ENCODE measurements around the gene WNT3. TPM values are rescaled to one million over a fixed set of nuclear protein-coding genes. Genes with fewer than 3 reads are reported as not detected.

The WNT3 gene
- total and polyA plus RNA-seq, 4 donors: 0.19 to 4.3 (median 2.7) TPM

DNA sequence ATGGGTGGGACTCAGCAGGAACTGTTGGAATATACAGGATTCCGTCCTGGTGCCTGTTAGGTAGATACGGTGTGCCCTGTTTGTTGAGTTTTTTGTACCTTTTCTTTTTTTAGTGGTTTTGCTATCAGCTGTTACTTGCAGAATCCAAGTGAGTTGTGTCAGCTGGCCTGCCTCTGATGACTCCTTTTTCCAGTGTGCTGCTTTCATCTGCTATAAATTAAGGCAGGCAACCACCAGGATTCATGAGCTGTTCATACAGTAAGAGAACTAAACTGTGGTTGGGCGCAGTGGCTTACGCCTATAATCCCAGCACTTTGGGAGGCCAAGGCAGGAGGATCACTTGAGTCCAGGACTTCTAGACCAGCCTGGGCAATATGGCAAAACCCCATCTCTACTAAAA lies 79.9 kb downstream of the WNT3 start:
- peaks cover 0 to 3% (median 0%) of the 10 kb centered on the region in 4 donors for H3K36me3 ChIP-seq (ENCODE audit: control insufficient read depth in 4 of 4, insufficient read depth in 3 of 4, low read depth in 1 of 4, low read length in 3 of 4)
- no peak overlapping the region for H3K4me3 ChIP-seq (ENCODE audit: low read depth in 1 of 3, low read length in 3 of 3)
- no peaks in the 10 kb centered on the region for H3K4me1 ChIP-seq (ENCODE audit: control insufficient read depth in 4 of 4, insufficient read depth in 4 of 4, low read length in 3 of 4)
- no peak overlapping the region for H3K27ac ChIP-seq (ENCODE audit: low read depth in 1 of 2, low read length in 2 of 2)
- no peak overlapping the region for H3K9ac ChIP-seq (ENCODE audit: low read depth in 1 of 2, low read length in 2 of 2)
- TF ChIP-seq TAF1 (conservative IDR thresholded peaks at IDR 0.05): no peak
- no peak for TF ChIP-seq YY1 (IDR thresholded peaks at IDR 0.05)
- TF ChIP-seq, protein P1, sequence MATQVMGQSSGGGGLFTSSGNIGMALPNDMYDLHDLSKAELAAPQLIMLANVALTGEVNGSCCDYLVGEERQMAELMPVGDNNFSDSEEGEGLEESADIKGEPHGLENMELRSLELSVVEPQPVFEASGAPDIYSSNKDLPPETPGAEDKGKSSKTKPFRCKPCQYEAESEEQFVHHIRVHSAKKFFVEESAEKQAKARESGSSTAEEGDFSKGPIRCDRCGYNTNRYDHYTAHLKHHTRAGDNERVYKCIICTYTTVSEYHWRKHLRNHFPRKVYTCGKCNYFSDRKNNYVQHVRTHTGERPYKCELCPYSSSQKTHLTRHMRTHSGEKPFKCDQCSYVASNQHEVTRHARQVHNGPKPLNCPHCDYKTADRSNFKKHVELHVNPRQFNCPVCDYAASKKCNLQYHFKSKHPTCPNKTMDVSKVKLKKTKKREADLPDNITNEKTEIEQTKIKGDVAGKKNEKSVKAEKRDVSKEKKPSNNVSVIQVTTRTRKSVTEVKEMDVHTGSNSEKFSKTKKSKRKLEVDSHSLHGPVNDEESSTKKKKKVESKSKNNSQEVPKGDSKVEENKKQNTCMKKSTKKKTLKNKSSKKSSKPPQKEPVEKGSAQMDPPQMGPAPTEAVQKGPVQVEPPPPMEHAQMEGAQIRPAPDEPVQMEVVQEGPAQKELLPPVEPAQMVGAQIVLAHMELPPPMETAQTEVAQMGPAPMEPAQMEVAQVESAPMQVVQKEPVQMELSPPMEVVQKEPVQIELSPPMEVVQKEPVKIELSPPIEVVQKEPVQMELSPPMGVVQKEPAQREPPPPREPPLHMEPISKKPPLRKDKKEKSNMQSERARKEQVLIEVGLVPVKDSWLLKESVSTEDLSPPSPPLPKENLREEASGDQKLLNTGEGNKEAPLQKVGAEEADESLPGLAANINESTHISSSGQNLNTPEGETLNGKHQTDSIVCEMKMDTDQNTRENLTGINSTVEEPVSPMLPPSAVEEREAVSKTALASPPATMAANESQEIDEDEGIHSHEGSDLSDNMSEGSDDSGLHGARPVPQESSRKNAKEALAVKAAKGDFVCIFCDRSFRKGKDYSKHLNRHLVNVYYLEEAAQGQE (IDR thresholded peaks at IDR 0.05): no peak
- TF ChIP-seq EGR1 (IDR thresholded peaks at IDR 0.05; ENCODE audit: low read depth in 2 of 2): no peak
- TF ChIP-seq, protein P2, sequence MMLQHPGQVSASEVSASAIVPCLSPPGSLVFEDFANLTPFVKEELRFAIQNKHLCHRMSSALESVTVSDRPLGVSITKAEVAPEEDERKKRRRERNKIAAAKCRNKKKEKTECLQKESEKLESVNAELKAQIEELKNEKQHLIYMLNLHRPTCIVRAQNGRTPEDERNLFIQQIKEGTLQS (IDR thresholded peaks at IDR 0.05): no peak
- TF ChIP-seq FOXA2 (IDR thresholded peaks at IDR 0.05): no peak
- no peak for TF ChIP-seq RXRA (IDR thresholded peaks at IDR 0.05)
- TF ChIP-seq, protein P3, sequence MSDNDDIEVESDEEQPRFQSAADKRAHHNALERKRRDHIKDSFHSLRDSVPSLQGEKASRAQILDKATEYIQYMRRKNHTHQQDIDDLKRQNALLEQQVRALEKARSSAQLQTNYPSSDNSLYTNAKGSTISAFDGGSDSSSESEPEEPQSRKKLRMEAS (IDR thresholded peaks at IDR 0.05): no peak
- TF ChIP-seq JUND (IDR thresholded peaks at IDR 0.05): no peak
- no peak for TF ChIP-seq GABPA (IDR thresholded peaks at IDR 0.05 in 1 of 2, conservative IDR thresholded peaks at IDR 0.05 in 1 of 2)
- TF ChIP-seq, protein P4, sequence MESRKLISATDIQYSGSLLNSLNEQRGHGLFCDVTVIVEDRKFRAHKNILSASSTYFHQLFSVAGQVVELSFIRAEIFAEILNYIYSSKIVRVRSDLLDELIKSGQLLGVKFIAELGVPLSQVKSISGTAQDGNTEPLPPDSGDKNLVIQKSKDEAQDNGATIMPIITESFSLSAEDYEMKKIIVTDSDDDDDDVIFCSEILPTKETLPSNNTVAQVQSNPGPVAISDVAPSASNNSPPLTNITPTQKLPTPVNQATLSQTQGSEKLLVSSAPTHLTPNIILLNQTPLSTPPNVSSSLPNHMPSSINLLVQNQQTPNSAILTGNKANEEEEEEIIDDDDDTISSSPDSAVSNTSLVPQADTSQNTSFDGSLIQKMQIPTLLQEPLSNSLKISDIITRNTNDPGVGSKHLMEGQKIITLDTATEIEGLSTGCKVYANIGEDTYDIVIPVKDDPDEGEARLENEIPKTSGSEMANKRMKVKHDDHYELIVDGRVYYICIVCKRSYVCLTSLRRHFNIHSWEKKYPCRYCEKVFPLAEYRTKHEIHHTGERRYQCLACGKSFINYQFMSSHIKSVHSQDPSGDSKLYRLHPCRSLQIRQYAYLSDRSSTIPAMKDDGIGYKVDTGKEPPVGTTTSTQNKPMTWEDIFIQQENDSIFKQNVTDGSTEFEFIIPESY (IDR thresholded peaks at IDR 0.05): no peak
- TF ChIP-seq RAD21 (IDR thresholded peaks at IDR 0.05): no peak
- TF ChIP-seq, protein P5, sequence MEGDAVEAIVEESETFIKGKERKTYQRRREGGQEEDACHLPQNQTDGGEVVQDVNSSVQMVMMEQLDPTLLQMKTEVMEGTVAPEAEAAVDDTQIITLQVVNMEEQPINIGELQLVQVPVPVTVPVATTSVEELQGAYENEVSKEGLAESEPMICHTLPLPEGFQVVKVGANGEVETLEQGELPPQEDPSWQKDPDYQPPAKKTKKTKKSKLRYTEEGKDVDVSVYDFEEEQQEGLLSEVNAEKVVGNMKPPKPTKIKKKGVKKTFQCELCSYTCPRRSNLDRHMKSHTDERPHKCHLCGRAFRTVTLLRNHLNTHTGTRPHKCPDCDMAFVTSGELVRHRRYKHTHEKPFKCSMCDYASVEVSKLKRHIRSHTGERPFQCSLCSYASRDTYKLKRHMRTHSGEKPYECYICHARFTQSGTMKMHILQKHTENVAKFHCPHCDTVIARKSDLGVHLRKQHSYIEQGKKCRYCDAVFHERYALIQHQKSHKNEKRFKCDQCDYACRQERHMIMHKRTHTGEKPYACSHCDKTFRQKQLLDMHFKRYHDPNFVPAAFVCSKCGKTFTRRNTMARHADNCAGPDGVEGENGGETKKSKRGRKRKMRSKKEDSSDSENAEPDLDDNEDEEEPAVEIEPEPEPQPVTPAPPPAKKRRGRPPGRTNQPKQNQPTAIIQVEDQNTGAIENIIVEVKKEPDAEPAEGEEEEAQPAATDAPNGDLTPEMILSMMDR (IDR thresholded peaks at IDR 0.05; ENCODE audit: low read depth, low read length, missing input control): no peak
- no peak for TF ChIP-seq HNF4A (conservative IDR thresholded peaks at IDR 0.05)
- no peak for TF ChIP-seq FOXA1 (IDR thresholded peaks at IDR 0.05)
- TF ChIP-seq NR2F2 (IDR thresholded peaks at IDR 0.05): no peak
- no peak for TF ChIP-seq HNF4G (IDR thresholded peaks at IDR 0.05)
- DNase-seq (ENCODE audit: low spot score): no peak
- no peaks in the 10 kb centered on the region for H3K27me3 ChIP-seq (ENCODE audit: control insufficient read depth in 4 of 4, insufficient read depth in 4 of 4, low read length in 3 of 4)
- WGBS: 97% methylated on average over 4 of the region's 4 CpGs
- H3K9me3 ChIP-seq (ENCODE audit: control insufficient read depth in 4 of 4, low read length in 3 of 4): no peaks in the 10 kb centered on the region
